Left ventricle myocardium inferior (tissue), 1 donor: ENCODE data around the gene KIF6. TPM values are rescaled to one million over a fixed set of nuclear protein-coding genes. Genes with fewer than 3 reads are reported as not detected.

Experiments
- DNase-seq: peaks from one replicate; pipeline ENCODE4 v3.0.0-alpha.2; 2020
- H3K27ac ChIP-seq: fragments of 200-600 bp; replicated peaks from 2 replicates; pipeline ENCODE4 v1.8.0; 2021
- H3K27me3 ChIP-seq: fragments of 200-600 bp; 2 replicates; pipeline ENCODE4 v1.8.0; 2021; ENCODE audit warnings: low read depth
- H3K36me3 ChIP-seq: fragments of 200-600 bp; 2 replicates; pipeline ENCODE4 v1.8.0; 2021
- H3K4me1 ChIP-seq: fragments of 200-600 bp; 2 replicates; pipeline ENCODE4 v1.8.0; 2021
- H3K4me3 ChIP-seq: fragments of 200-600 bp; 2 replicates; pipeline ENCODE4 v1.8.0; 2021; ENCODE audit warnings: mild to moderate bottlenecking, moderate library complexity
- H3K9me3 ChIP-seq: fragments of 200-600 bp; replicated peaks from 2 replicates; pipeline ENCODE4 v1.8.0; 2021
- CTCF ChIP-seq: fragments of 200-600 bp; IDR thresholded peaks from 2 replicates; pipeline ENCODE4 v1.8.0; 2021; ENCODE audit warnings: antibody characterized with exemption, mild to moderate bottlenecking, borderline replicate concordance
- intact Hi-C: fragments of 100-400 bp; cut with micrococcal nuclease; formaldehyde crosslinking; loops from one replicate; pipeline ENCODE4 v1.11.0; 2022
- total RNA-seq: library from RNA; stranded (reverse); fragmentation: NEBNext Ultra II Directional; extraction: Animal tissue kit (Norgen Biotek cat#: 25700); gene quantifications from one replicate; pipeline ENCODE4 v1.2.1, GENCODE V29; 2021
- donor health status: DM: no; HTN: yes; CAD: no; lungs with severe emphysema.

Gene KIF6
- total RNA-seq, 1 donor from 2014 or later = 0.69 TPM

- Histone ChIP-seq H3K9me3 (no peaks in the 10 kb centered on the region), H3K4me1 (peaks cover 12% of the 10 kb centered on the region), H3K36me3 (no peaks in the 10 kb centered on the region), H3K27me3 (no peaks in the 10 kb centered on the region), H3K4me3 (peak overlapping the region; percentile 24), H3K27ac (peak overlapping the region; percentile 17)
- no peak for TF ChIP-seq CTCF
- intact Hi-C loops = no loop called here
- no peak for DNase-seq
These were observed 194.9 kb downstream of the KIF6 start for GRCh38 chr6:39530201-39530759.

- no peaks in the 10 kb centered on the region for H3K9me3 ChIP-seq
- H3K27me3 ChIP-seq = no peaks in the 10 kb centered on the region
- no peak for DNase-seq
- H3K36me3 ChIP-seq = no peaks in the 10 kb centered on the region
- intact Hi-C loops = no loop called here
- H3K4me3 ChIP-seq = no peak overlapping the region
- no peak overlapping the region for H3K27ac ChIP-seq
- no peak for TF ChIP-seq CTCF
- H3K4me1 ChIP-seq = peaks cover 12% of the 10 kb centered on the region
These were observed 197.2 kb downstream of the KIF6 start for GRCh38 chr6:39527792-39528564.

- Histone ChIP-seq H3K4me1 (no peaks in the 10 kb centered on the region), H3K27ac (no peak overlapping the region), H3K4me3 (no peak overlapping the region), H3K27me3 (no peaks in the 10 kb centered on the region), H3K36me3 (no peaks in the 10 kb centered on the region), H3K9me3 (no peaks in the 10 kb centered on the region)
- no peak for DNase-seq
- intact Hi-C loops = no loop called here
- no peak for TF ChIP-seq CTCF
These were observed 201.2 kb downstream of the KIF6 start for GRCh38 chr6:39524007-39524406.

GRCh38 chr6:39521958-39522357 lies 203.2 kb downstream of the KIF6 start:
- Histone ChIP-seq H3K4me1 (no peaks in the 10 kb centered on the region), H3K9me3 (no peaks in the 10 kb centered on the region), H3K4me3 (no peak overlapping the region), H3K27me3 (no peaks in the 10 kb centered on the region), H3K36me3 (no peaks in the 10 kb centered on the region), H3K27ac (no peak overlapping the region)
- intact Hi-C loops = no loop called here
- DNase-seq = no peak
- TF ChIP-seq CTCF = no peak

GRCh38 chr6:39520916-39521315 lies 204.3 kb downstream of the KIF6 start:
- no peak for TF ChIP-seq CTCF
- Histone ChIP-seq H3K4me3 (no peak overlapping the region), H3K4me1 (no peaks in the 10 kb centered on the region), H3K9me3 (no peaks in the 10 kb centered on the region), H3K36me3 (no peaks in the 10 kb centered on the region), H3K27ac (no peak overlapping the region), H3K27me3 (no peaks in the 10 kb centered on the region)
- intact Hi-C loops = no loop called here
- DNase-seq = no peak
